Measurements from ENCODE around the gene LAPTM4A. TPM values are rescaled to one million over a fixed set of nuclear protein-coding genes. Genes with fewer than 3 reads are reported as not detected.

LAPTM4A gene
- total and polyA plus RNA-seq, 2 of the 4 experiments (the other 2 are of a cell fraction), result 97.7 to 401 TPM

- peak overlapping the region; percentile 78 for H4K5ac ChIP-seq (ENCODE audit: low read depth, low read length)
- H3K4me1 ChIP-seq (ENCODE audit: control insufficient read depth, insufficient read depth, low read length), result peaks cover 40% of the 10 kb centered on the region
- H2AK5ac ChIP-seq (ENCODE audit: low read depth, low read length), result peak overlapping the region; percentile 92
- ATAC-seq (ENCODE audit: low read depth) (no peak), DNase-seq (no peak)
- peak overlapping the region; percentile 92 for H4K91ac ChIP-seq (ENCODE audit: insufficient read depth, low read depth, low read length)
- intact Hi-C loops (cut with micrococcal nuclease) (loop anchor here (5.0 to 10.0 kb wide), 2 partner anchors 60 to 228 kb away; no protein-coding TSS in a partner anchor), in situ Hi-C loops (cut with MboI; ENCODE audit: low sequenced_read_pairs) (loop anchor here (5.0 kb wide), 1 partner anchor 130 kb away; no protein-coding TSS in a partner anchor), dilution Hi-C loops (cut with HindIII; ENCODE audit: low sequenced_read_pairs, unreplicated experiment) (no loop called here)
- H4K8ac ChIP-seq (ENCODE audit: low read depth in 2 of 2, low read length in 2 of 2), result peak overlapping the region; percentile 60 to 83
- H2BK5ac ChIP-seq (ENCODE audit: low read depth, low read length, poor library complexity, severe bottlenecking), result peak overlapping the region; percentile 77
- peaks cover 28% of the 10 kb centered on the region for H3K9me1 ChIP-seq (ENCODE audit: insufficient read depth, low read length)
- H3K27ac ChIP-seq (ENCODE audit: insufficient read depth, low read length), result peak overlapping the region; percentile 95
- peak overlapping the region; percentile 77; the same call in 2 of the 3 replicates for H2BK15ac ChIP-seq (ENCODE audit: low read depth, low read length)
- H3K9me3 ChIP-seq (ENCODE audit: control insufficient read depth, insufficient read depth, low read length), result no peaks in the 10 kb centered on the region
- peak overlapping the region; percentile 97 for H3K4ac ChIP-seq (ENCODE audit: low read depth, low read length)
- no peaks in the 10 kb centered on the region for H4K20me1 ChIP-seq (ENCODE audit: insufficient read depth, low read length)
- peak overlapping the region; percentile 78 for H3K23ac ChIP-seq (ENCODE audit: low read depth, low read length)
- no TSS peak for BruUV-seq (replicated peaks)
- H3K56ac ChIP-seq (ENCODE audit: extremely low read depth, insufficient read depth, low read length), result peak overlapping the region; percentile 58; the same call in 1 of the 2 replicates
- no peak overlapping the region; the same call in 1 of the 2 replicates for H3K4me2 ChIP-seq (ENCODE audit: low read depth, low read length)
- H3K36me3 ChIP-seq (ENCODE audit: control insufficient read depth, insufficient read depth, low read length), result no peaks in the 10 kb centered on the region
- H2BK120ac ChIP-seq (ENCODE audit: low read depth, low read length), result peak overlapping the region; percentile 89
- peak overlapping the region; percentile 84 for H3K14ac ChIP-seq (replicated peaks; ENCODE audit: low read depth, low read length)
- H2AK9ac ChIP-seq (replicated peaks; ENCODE audit: low read depth, low read length, poor library complexity), result peak overlapping the region; percentile 75
- peak overlapping the region; percentile 53 for H2AFZ ChIP-seq (replicated peaks; ENCODE audit: low read length, poor library complexity)
- POLR2A ChIA-PET (ENCODE audit: unreplicated experiment), result interaction anchor here (0.5 to 1.4 kb wide), 3 partner anchors 41 to 1560 kb away, joined by 3 to 6 read pairs (median 5); partner anchors contain the start of gene LAPTM4A
- peak overlapping the region; percentile 89 for H2BK20ac ChIP-seq (ENCODE audit: low read depth, low read length)
- 86% methylated on average over 9 of the region's 15 CpGs; no CpG with 5 or more reads in 1 of the 2 experiments for WGBS, 2 experiments (ENCODE audit: extremely low coverage in 2 of 2, insufficient read length in 1 of 2)
- no peaks in the 10 kb centered on the region for H3K27me3 ChIP-seq (ENCODE audit: control insufficient read depth, insufficient read depth, low read length)
- 0 out of 2 replicates have a peak overlapping the region, but pooled peaks have one; percentile 20 for H3K9ac ChIP-seq (ENCODE audit: low read depth, low read length)
- H3K79me1 ChIP-seq (ENCODE audit: low read depth in 1 of 2, low read length in 2 of 2), result peaks cover 4 to 8% of the 10 kb centered on the region in 2 experiments; a peak in 2 of 4 replicates
- CTCF ChIA-PET, result interaction anchor here (0.6 to 1.3 kb wide), 2 partner anchors 77 to 1260 kb away, joined by 4 to 5 read pairs; no protein-coding TSS in a partner anchor
- no peak overlapping the region for H3K4me3 ChIP-seq (ENCODE audit: insufficient read depth, low read depth, low read length)
- H3K18ac ChIP-seq (ENCODE audit: low read depth, low read length), result peak overlapping the region; percentile 88
- TF ChIP-seq MAFK (IDR thresholded peaks at IDR 0.05; ENCODE audit: low read depth, low read length), result no peak
- TF ChIP-seq RCOR1 (IDR thresholded peaks at IDR 0.05; ENCODE audit: insufficient replicate concordance, low read length), result no peak
- no peak for TF ChIP-seq USF2 (IDR thresholded peaks at IDR 0.05; ENCODE audit: low read depth, low read length)
- no peak for TF ChIP-seq CTCF (conservative IDR thresholded peaks at IDR 0.05; ENCODE audit: low read depth, low read length)
- TF ChIP-seq MAZ (IDR thresholded peaks at IDR 0.05; ENCODE audit: borderline replicate concordance, low read depth, low read length), result no peak
- no peak for TF ChIP-seq POLR2A (IDR thresholded peaks at IDR 0.05; ENCODE audit: low read depth, low read length)
- no peak for TF ChIP-seq RAD21 (IDR thresholded peaks at IDR 0.05; ENCODE audit: low read length)
- no peak for TF ChIP-seq SMC3 (IDR thresholded peaks at IDR 0.05; ENCODE audit: low read depth, low read length)
- TF ChIP-seq FOS (IDR thresholded peaks at IDR 0.05; ENCODE audit: low read depth, low read length), result no peak
- no peak for TF ChIP-seq RFX5 (IDR thresholded peaks at IDR 0.05; ENCODE audit: low read depth, low read length)
- TF ChIP-seq MXI1 (IDR thresholded peaks at IDR 0.05; ENCODE audit: borderline replicate concordance, low read depth, low read length), result no peak
- no peak for TF ChIP-seq CEBPB (IDR thresholded peaks at IDR 0.05; ENCODE audit: low read depth, low read length)
- no peak for TF ChIP-seq ELK1 (IDR thresholded peaks at IDR 0.05; ENCODE audit: borderline replicate concordance, low read depth, low read length)
- no peak for TF ChIP-seq CHD1 (IDR thresholded peaks at IDR 0.05; ENCODE audit: low read depth, low read length)
These were observed 40.9 kb upstream of the LAPTM4A start for GRCh38 chr2:20092226-20092900.
